GM12874 (cell line): ENCODE results near the gene NPDC1.

Source experiments
- TF ChIP-seq, protein P1 (sequence below): IDR thresholded peaks from 2 replicates; pipeline ENCODE4 v1.5.1; 2011; ENCODE audit warnings: low read depth, mild to moderate bottlenecking, control low read depth, low read length, moderate library complexity; ENCODE audit not compliant: insufficient read depth

NPDC1 gene

DNA sequence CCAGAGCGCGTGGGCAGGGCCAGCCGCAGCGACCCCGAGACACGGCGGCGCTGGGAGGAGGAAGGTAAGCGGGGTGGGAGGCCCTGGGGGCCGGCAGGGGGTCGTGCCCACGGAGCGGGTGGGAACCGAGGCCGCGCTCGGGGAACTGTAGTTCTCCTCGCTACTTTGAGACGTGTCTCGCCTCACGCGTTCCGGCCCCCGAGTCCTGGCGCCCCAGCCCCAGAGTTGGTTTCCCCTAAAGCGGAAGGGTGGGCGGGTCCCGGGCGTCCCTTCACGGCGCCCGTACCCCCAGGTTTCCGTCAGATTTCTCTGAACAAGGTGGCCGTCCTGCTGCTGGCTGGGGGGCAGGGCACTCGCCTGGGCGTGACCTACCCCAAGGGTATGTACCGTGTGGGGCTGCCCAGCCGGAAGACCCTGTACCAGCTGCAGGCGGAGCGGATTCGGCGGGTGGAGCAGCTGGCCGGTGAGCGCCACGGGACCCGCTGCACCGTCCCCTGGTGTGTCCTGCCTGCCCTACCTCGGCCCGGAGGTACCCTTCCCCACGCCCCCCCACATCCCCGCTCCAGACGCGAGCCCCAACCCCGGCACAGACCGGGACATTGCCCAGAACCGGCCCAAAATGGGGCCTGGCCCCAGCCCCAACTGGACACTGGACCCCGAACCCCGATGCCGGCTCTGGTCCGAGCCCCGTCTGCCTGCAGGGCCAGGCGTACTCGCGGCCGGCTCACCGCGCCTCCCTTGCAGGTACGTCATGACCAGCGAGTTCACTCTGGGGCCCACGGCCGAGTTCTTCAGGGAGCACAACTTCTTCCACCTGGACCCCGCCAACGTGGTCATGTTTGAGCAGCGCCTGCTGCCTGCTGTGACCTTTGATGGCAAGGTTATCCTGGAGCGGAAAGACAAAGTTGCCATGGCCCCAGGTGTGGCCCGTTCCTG, 32.0 kb upstream of the NPDC1 start:
- TF ChIP-seq, protein P1, sequence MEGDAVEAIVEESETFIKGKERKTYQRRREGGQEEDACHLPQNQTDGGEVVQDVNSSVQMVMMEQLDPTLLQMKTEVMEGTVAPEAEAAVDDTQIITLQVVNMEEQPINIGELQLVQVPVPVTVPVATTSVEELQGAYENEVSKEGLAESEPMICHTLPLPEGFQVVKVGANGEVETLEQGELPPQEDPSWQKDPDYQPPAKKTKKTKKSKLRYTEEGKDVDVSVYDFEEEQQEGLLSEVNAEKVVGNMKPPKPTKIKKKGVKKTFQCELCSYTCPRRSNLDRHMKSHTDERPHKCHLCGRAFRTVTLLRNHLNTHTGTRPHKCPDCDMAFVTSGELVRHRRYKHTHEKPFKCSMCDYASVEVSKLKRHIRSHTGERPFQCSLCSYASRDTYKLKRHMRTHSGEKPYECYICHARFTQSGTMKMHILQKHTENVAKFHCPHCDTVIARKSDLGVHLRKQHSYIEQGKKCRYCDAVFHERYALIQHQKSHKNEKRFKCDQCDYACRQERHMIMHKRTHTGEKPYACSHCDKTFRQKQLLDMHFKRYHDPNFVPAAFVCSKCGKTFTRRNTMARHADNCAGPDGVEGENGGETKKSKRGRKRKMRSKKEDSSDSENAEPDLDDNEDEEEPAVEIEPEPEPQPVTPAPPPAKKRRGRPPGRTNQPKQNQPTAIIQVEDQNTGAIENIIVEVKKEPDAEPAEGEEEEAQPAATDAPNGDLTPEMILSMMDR = no peak

DNA sequence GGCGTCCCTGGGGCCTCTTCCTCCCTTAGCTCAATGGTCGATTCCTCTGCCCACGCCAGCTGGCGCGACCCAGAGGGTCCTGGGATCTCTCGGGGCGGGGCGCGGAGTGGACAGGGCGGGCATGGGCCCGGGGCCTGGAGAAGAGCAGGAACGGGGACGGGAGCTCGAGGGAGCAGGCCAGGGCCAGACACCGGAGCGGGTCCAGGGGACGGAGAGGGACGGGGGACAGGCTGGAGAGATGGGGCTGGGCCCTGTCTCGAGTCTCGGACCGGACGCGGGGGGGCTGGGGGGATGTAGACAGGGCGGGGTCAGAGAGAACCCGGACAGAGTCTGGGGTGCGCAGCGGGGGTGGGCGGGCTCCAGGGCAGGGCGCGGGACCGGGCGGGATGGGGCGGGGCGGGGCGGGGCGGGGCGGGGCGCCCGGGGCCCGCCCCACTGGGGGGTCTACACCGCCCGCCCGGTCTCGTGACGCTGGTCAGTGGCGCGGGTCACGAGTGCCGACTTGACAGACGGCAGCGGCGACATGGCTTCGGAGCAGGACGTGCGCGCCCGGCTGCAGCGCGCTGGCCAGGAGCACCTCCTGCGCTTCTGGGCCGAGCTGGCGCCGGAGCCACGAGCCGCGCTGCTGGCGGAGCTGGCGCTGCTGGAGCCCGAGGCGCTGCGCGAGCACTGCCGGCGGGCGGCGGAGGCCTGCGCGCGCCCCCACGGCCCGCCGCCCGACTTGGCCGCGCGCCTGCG, 31.2 kb upstream of the NPDC1 start, which contains the start of gene UAP1L1:
TSS of gene UAP1L1 (plus strand) at position 508 of the 738 bp plus-strand sequence. CDS start at position 524, 16 bp downstream.
- TF ChIP-seq, protein P1 = no peak

DNA sequence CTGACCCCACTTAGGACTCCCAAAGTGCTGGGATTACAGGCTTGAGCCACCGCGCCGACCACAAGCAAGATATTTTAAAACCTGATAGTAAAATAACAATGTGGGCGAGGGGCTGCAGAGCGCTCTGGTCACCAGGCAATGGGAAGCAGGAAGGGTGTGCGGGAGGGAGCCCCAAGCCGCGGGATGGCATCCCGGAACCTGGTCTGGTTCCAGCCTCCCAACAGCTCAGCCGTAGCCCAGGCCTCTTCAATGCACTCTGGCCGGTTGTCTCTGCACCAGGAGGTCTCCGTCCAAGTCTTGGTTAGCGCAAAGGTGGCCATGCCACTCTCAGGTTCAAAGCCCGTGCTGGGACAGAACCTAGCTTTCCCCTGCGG, 30.6 kb upstream of the NPDC1 start:
- TF ChIP-seq, protein P1 = no peak

DNA sequence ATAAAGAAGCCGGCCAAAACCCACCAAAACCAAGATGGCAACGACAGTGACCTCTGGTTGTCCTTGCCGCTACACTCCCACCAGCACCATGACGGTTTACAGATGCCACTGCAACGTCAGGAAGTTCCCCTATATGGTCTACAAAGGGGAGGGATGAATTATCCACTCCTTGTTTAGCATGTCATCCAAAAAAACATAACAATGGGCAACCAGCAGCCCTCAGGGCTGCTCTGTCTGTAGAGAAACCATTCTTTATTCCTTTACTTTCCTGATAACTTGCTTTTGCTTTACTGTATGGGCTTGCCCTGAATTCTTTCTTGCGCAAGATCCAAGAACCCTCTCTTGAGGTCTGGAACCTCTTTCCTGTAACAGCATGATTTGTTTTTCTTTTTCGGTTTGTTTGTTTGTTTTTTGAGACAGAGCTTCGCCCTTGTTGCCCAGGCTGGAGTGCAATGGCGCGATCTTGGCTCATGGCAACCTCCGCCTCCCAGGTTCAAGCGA, 29.3 kb upstream of the NPDC1 start:
- TF ChIP-seq, protein P1 = no peak

DNA sequence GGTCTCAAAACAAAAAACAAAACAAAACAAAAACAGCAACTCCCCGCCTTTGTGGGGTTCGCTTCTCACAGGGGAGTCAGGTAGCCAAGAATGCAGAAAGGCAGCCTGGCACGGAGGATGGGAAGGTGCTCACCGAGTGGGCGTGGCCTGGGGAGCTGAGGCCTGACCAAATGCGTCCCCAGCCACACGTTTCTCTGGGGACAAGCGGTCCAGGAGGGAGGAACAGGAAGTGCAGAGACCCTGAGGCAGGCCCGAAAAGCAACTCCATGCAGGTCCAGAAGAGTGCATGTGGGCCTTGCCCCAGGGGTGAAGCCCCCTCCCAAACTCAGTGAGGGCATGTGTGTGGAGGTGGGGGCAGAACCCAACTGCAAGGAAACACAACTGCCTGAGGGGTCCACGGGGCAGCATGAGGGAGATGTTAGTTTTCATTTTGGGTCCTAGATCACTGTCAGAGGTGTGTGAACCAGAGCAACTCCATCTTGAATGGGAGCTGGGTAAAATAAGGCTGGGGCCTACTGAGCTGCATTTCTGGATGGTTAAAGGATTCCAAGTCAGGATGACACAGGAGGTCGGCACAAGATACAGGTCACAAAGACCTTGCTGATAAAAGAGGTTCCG, 28.8 kb upstream of the NPDC1 start:
- TF ChIP-seq, protein P1 = no peak

DNA sequence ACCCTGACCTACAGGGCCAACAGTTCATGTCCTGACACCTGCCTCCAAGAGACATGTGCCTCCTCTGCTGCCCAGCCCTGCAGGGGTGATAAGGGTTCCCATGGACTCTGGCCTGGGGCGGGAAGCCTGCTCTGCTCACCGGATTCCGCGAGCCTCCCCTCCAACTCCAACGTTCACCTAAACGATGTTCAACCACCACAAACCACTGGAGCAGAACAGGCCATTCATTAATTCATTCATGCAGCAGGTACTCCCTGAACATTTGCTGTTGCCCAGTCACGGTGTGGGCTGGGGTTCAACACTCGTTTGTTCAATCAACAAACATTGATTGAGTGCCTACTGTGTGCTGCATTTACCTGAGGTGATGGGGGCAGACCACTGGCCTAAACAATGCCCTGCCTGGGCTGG, 28.0 kb upstream of the NPDC1 start:
- TF ChIP-seq, protein P1 = no peak

DNA sequence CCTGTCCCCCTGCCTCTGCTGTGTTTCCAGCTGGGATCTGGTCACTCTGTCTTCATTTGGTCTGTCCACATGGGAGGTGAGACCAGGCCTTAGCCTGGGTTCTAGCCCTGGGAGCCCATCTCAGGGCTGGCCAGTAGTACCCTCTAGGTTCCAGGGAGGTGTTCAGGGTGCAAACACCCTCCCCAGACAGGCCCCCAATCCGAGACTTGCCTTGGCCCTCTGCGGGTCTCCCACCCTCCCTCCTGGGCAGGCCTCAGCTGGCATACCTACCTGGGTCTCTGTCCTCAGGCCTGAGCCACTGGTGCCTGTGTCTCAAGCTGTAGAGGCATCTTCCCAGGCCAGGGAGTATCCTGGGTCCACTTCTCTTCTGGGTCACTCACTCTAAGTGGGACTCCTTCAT, 25.3 kb upstream of the NPDC1 start:
- TF ChIP-seq, protein P1 = no peak
